Neutrophil (primary cell): ENCODE results near the gene BICRA.

Experiments
- H3K27ac ChIP-seq: fragments of 200-600 bp; sonication (generic); 2 replicates; pipeline ENCODE4 v1.5.1; 2016; ENCODE audit warnings: mild to moderate bottlenecking, moderate library complexity
- H3K27me3 ChIP-seq: fragments of 200-600 bp; sonication (generic); 2 replicates; pipeline ENCODE4 v1.6.0; 2016; ENCODE audit warnings: mild to moderate bottlenecking
- H3K36me3 ChIP-seq: fragments of 200-600 bp; sonication (generic); 2 replicates; pipeline ENCODE4 v1.5.1; 2017
- H3K4me1 ChIP-seq, 2 experiments: fragments of 200-600 bp in 1 of 2; sonication (generic) in 1 of 2; 1 replicate in 1 of 2; 2 replicates in 1 of 2; pipeline versions ENCODE4 v1.5.1 to v1.6.1; 2013 to 2016; ENCODE audit warnings: low read depth in 1 of 2, low read length in 1 of 2, mild to moderate bottlenecking in 1 of 2, moderate library complexity in 1 of 2; ENCODE audit not compliant: control insufficient read depth in 1 of 2, insufficient read depth in 1 of 2
- H3K4me3 ChIP-seq, 2 experiments: fragments of 200-600 bp in 1 of 2; sonication (generic) in 1 of 2; 1 replicate in 1 of 2; 2 replicates in 1 of 2; pipeline ENCODE4 v1.5.1; 2013 to 2016; ENCODE audit warnings: low read depth in 1 of 2, low read length in 1 of 2, mild to moderate bottlenecking in 1 of 2, moderate library complexity in 1 of 2
- H3K9me3 ChIP-seq: fragments of 200-600 bp; sonication (generic); 2 replicates; pipeline ENCODE4 v1.5.1; 2016
- TF ChIP-seq, protein P1 (sequence below): fragments of 200-600 bp; sonication (generic); IDR thresholded peaks from 2 replicates; pipeline ENCODE4 v1.5.1; 2016; ENCODE audit warnings: antibody characterized with exemption

The BICRA gene

DNA sequence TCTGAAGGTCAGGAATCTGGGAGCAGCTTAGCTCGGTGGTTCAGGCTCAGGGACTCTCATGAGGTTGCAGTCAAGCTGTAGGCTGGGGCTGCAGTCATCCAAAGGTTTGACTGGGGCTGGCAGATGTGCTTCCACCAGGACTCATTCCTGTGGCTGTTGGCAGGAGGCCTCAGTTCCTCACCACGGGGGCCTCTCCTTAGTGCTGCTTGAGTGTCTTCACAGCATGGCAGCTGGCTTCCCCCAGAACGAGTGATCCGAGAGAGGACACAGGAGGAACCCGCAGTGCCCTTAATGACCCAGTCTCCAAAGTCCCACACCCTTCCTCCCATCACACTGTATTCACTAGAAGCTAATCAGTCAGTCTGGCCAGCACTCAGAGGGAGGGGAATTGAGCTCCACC, 65.6 kb downstream of the BICRA start:
- Histone ChIP-seq H3K4me3 (no peak overlapping the region), H3K36me3 (peaks cover 78% of the 10 kb centered on the region), H3K27me3 (no peaks in the 10 kb centered on the region), H3K27ac (no peak overlapping the region), H3K9me3 (no peaks in the 10 kb centered on the region), H3K4me1 (no peaks in the 10 kb centered on the region)
- TF ChIP-seq, protein P1, sequence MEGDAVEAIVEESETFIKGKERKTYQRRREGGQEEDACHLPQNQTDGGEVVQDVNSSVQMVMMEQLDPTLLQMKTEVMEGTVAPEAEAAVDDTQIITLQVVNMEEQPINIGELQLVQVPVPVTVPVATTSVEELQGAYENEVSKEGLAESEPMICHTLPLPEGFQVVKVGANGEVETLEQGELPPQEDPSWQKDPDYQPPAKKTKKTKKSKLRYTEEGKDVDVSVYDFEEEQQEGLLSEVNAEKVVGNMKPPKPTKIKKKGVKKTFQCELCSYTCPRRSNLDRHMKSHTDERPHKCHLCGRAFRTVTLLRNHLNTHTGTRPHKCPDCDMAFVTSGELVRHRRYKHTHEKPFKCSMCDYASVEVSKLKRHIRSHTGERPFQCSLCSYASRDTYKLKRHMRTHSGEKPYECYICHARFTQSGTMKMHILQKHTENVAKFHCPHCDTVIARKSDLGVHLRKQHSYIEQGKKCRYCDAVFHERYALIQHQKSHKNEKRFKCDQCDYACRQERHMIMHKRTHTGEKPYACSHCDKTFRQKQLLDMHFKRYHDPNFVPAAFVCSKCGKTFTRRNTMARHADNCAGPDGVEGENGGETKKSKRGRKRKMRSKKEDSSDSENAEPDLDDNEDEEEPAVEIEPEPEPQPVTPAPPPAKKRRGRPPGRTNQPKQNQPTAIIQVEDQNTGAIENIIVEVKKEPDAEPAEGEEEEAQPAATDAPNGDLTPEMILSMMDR, result no peak

DNA sequence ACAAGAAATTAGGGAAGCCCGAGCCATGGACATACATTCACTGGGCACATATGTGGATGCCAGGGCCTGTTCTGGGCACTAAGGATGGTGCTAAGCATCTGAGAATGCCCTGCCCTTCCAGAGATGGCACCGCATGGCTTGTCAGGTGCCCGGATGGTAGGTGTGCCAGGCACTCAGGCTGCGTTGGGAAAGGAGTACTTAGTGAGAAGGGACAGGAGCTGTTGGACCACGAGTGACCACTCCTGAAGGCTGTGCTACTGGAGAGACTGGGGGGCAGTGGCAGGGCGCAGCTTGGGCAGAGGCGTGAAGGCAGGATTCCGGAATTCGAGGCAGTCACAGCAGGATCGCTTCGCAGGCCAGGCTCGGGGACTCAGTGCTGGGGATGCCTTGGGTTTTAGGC, 66.3 kb downstream of the BICRA start:
- TF ChIP-seq, protein P1, result no peak
- no peaks in the 10 kb centered on the region for H3K27me3 ChIP-seq
- no peak overlapping the region for H3K4me3 ChIP-seq
- H3K4me1 ChIP-seq, result no peaks in the 10 kb centered on the region
- no peak overlapping the region for H3K27ac ChIP-seq
- no peaks in the 10 kb centered on the region for H3K9me3 ChIP-seq
- H3K36me3 ChIP-seq, result peaks cover 81% of the 10 kb centered on the region

DNA sequence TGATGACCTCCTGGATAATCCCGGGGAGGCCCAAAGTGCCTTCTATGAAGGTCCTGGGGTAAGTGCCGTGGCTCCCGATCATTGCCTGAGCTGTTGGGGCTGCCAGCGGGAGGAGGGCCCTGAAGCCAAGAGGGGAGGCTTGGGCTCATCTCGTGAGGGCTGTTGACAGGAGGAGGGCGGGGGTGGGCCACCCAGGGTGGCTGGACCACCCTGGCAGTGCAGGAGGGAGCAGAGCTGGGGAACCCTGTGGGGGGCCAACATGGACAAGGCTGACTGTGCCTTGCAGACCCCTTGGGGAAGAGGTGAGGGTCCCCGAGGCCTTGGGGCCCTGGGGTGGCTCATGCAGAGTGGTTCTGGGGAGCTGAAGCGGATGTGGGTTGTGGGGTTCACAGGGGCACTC, 66.9 kb downstream of the BICRA start:
- Histone ChIP-seq H3K27me3 (no peaks in the 10 kb centered on the region), H3K27ac (no peak overlapping the region), H3K9me3 (no peaks in the 10 kb centered on the region), H3K4me1 (no peaks in the 10 kb centered on the region), H3K36me3 (peaks cover 81% of the 10 kb centered on the region), H3K4me3 (no peak overlapping the region)
- TF ChIP-seq, protein P1, result no peak

DNA sequence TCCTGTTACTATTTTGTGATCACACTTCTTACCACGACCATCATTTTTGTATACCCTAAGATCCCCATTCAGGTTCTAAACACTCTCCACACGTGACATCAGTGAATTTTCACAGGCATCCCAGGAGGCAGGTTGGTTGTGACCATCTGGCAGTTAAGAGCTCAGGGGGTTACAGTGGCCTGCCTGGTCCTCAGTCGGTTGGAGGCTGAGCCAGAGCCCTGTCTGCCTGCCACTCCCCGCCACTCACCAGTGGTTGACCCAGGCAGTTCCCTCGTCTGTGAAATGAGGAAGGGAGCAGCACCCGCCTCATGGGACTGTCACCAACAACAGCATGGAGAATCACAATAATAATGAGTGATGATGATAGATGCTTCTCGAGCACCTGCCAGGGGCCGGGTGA, 67.9 kb downstream of the BICRA start:
- Histone ChIP-seq H3K27ac (no peak overlapping the region), H3K36me3 (peaks cover 87% of the 10 kb centered on the region), H3K4me3 (no peak overlapping the region), H3K9me3 (no peaks in the 10 kb centered on the region), H3K4me1 (no peaks in the 10 kb centered on the region), H3K27me3 (no peaks in the 10 kb centered on the region)
- TF ChIP-seq, protein P1, result no peak

DNA sequence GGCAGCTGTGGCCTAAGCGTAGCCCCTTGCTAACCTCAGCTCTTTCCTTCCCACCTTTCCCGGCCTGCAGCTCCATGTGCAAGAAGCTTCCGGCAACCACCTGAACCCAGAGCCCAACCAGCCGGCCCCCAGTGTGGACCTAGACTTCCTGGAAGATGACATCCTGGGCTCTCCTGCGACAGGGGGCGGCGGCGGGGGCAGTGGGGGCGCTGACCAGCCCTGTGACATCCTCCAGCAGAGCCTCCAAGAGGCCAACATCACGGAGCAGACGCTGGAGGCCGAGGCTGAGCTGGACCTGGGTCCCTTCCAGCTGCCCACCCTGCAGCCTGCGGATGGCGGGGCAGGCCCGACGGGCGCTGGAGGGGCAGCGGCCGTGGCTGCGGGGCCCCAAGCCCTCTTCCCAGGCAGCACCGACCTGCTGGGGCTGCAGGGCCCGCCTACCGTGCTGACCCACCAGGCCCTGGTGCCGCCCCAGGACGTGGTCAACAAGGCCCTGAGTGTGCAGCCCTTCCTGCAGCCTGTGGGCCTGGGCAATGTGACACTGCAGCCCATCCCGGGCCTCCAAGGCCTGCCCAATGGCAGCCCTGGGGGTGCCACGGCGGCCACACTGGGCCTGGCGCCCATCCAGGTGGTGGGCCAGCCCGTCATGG, 70.4 kb downstream of the BICRA start:
- Histone ChIP-seq H3K36me3 (peaks cover 81% of the 10 kb centered on the region), H3K27ac (no peak overlapping the region), H3K27me3 (no peaks in the 10 kb centered on the region), H3K4me1 (no peaks in the 10 kb centered on the region), H3K4me3 (no peak overlapping the region), H3K9me3 (no peaks in the 10 kb centered on the region)
- TF ChIP-seq, protein P1, result no peak
